ENCODE data around the gene TMCO2. TPM values are rescaled to one million over a fixed set of nuclear protein-coding genes. Genes with fewer than 3 reads are reported as not detected.

TMCO2 gene
- total and polyA plus RNA-seq, 2 experiments from 2014 or later, result not detected

DNA sequence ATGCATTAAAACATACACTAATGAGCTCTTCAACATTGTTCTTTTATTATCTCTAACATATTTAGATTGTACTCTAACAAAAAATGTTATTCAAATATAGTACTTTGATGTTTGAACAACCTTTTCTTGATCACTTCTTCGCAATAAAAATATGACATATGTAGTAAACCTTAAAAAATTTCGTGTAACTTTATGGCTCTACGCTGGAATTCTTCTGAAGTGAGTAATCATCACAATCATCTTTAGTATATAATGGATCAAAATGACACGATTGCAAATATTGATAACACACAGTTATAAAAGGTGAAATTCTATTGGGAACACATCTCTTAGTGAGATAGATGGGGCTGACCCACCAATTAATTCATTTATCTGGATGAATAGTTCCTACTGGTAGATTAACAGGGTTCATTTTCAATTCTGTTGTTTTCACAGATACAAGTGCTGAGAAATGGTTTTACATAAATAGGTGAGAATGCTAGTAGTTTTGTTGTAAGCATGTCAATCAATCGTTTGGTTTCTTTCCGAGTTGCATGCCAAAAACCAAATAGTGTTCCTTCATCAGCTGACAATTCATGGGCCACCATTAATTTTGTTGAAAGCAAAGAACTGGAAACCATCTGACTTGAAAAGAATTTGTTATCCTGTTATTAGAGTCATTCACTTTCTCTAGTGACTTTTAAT is 8.8 kb downstream of the TMCO2 start:
- peak overlapping the region; percentile 87 for H3K4me3 ChIP-seq
- Mint-ChIP-seq H3K4me3 (peak overlapping the region; percentile 93), H3K36me3 (ENCODE audit: low read depth) (peaks cover 15% of the 10 kb centered on the region), H3K9me3 (no peaks in the 10 kb centered on the region), H3K27ac (no peak overlapping the region), H3K27me3 (ENCODE audit: insufficient read depth, low read depth, poor library complexity) (peaks cover 6% of the 10 kb centered on the region), H3K4me1 (peaks cover 4% of the 10 kb centered on the region; the same call in 1 of the 3 replicates)
- H4K20me1 ChIP-seq (replicated peaks; ENCODE audit: insufficient read depth), result peaks cover 4% of the 10 kb centered on the region; the same call in 1 of the 2 replicates
- H3F3A ChIP-seq (replicated peaks; ENCODE audit: low read depth), result no peaks in the 10 kb centered on the region; the same call in 1 of the 2 replicates
- H3K9me2 ChIP-seq (ENCODE audit: insufficient read depth), result no peaks in the 10 kb centered on the region
- TF ChIP-seq ZNF331 (CRISPR knock-in tag; IDR thresholded peaks at IDR 0.05; ENCODE audit: low read depth) (no peak), EZH2phosphoT487 (IDR thresholded peaks at IDR 0.05; ENCODE audit: unreplicated experiment) (no peak), JUNB (IDR thresholded peaks at IDR 0.05; ENCODE audit: unreplicated experiment) (no peak), EZH2 (IDR thresholded peaks at IDR 0.05; ENCODE audit: low read depth, unreplicated experiment) (no peak), POLR2AphosphoS5 (IDR thresholded peaks at IDR 0.05; ENCODE audit: low read depth) (no peak), CREB1 (CRISPR knock-in tag; IDR thresholded peaks at IDR 0.05; ENCODE audit: low read depth) (no peak), STAT1 (IDR thresholded peaks at IDR 0.05; ENCODE audit: unreplicated experiment) (no peak)
- TF ChIP-seq, protein P1, sequence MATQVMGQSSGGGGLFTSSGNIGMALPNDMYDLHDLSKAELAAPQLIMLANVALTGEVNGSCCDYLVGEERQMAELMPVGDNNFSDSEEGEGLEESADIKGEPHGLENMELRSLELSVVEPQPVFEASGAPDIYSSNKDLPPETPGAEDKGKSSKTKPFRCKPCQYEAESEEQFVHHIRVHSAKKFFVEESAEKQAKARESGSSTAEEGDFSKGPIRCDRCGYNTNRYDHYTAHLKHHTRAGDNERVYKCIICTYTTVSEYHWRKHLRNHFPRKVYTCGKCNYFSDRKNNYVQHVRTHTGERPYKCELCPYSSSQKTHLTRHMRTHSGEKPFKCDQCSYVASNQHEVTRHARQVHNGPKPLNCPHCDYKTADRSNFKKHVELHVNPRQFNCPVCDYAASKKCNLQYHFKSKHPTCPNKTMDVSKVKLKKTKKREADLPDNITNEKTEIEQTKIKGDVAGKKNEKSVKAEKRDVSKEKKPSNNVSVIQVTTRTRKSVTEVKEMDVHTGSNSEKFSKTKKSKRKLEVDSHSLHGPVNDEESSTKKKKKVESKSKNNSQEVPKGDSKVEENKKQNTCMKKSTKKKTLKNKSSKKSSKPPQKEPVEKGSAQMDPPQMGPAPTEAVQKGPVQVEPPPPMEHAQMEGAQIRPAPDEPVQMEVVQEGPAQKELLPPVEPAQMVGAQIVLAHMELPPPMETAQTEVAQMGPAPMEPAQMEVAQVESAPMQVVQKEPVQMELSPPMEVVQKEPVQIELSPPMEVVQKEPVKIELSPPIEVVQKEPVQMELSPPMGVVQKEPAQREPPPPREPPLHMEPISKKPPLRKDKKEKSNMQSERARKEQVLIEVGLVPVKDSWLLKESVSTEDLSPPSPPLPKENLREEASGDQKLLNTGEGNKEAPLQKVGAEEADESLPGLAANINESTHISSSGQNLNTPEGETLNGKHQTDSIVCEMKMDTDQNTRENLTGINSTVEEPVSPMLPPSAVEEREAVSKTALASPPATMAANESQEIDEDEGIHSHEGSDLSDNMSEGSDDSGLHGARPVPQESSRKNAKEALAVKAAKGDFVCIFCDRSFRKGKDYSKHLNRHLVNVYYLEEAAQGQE (IDR thresholded peaks at IDR 0.05; ENCODE audit: unreplicated experiment), result no peak
- TF ChIP-seq, protein P2, sequence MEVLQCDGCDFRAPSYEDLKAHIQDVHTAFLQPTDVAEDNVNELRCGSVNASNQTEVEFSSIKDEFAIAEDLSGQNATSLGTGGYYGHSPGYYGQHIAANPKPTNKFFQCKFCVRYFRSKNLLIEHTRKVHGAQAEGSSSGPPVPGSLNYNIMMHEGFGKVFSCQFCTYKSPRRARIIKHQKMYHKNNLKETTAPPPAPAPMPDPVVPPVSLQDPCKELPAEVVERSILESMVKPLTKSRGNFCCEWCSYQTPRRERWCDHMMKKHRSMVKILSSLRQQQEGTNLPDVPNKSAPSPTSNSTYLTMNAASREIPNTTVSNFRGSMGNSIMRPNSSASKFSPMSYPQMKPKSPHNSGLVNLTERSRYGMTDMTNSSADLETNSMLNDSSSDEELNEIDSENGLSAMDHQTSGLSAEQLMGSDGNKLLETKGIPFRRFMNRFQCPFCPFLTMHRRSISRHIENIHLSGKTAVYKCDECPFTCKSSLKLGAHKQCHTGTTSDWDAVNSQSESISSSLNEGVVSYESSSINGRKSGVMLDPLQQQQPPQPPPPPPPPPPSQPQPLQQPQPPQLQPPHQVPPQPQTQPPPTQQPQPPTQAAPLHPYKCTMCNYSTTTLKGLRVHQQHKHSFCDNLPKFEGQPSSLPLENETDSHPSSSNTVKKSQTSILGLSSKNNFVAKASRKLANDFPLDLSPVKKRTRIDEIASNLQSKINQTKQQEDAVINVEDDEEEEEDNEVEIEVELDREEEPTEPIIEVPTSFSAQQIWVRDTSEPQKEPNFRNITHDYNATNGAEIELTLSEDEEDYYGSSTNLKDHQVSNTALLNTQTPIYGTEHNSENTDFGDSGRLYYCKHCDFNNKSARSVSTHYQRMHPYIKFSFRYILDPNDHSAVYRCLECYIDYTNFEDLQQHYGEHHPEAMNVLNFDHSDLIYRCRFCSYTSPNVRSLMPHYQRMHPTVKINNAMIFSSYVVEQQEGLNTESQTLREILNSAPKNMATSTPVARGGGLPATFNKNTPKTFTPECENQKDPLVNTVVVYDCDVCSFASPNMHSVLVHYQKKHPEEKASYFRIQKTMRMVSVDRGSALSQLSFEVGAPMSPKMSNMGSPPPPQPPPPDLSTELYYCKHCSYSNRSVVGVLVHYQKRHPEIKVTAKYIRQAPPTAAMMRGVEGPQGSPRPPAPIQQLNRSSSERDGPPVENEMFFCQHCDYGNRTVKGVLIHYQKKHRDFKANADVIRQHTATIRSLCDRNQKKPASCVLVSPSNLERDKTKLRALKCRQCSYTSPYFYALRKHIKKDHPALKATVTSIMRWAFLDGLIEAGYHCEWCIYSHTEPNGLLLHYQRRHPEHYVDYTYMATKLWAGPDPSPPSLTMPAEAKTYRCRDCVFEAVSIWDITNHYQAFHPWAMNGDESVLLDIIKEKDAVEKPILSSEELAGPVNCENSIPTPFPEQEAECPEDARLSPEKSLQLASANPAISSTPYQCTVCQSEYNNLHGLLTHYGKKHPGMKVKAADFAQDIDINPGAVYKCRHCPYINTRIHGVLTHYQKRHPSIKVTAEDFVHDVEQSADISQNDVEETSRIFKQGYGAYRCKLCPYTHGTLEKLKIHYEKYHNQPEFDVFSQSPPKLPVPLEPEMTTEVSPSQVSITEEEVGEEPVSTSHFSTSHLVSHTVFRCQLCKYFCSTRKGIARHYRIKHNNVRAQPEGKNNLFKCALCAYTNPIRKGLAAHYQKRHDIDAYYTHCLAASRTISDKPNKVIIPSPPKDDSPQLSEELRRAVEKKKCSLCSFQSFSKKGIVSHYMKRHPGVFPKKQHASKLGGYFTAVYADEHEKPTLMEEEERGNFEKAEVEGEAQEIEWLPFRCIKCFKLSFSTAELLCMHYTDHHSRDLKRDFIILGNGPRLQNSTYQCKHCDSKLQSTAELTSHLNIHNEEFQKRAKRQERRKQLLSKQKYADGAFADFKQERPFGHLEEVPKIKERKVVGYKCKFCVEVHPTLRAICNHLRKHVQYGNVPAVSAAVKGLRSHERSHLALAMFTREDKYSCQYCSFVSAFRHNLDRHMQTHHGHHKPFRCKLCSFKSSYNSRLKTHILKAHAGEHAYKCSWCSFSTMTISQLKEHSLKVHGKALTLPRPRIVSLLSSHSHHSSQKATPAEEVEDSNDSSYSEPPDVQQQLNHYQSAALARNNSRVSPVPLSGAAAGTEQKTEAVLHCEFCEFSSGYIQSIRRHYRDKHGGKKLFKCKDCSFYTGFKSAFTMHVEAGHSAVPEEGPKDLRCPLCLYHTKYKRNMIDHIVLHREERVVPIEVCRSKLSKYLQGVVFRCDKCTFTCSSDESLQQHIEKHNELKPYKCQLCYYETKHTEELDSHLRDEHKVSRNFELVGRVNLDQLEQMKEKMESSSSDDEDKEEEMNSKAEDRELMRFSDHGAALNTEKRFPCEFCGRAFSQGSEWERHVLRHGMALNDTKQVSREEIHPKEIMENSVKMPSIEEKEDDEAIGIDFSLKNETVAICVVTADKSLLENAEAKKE (CRISPR knock-in tag; IDR thresholded peaks at IDR 0.05), result no peak
- TF ChIP-seq, protein P3, sequence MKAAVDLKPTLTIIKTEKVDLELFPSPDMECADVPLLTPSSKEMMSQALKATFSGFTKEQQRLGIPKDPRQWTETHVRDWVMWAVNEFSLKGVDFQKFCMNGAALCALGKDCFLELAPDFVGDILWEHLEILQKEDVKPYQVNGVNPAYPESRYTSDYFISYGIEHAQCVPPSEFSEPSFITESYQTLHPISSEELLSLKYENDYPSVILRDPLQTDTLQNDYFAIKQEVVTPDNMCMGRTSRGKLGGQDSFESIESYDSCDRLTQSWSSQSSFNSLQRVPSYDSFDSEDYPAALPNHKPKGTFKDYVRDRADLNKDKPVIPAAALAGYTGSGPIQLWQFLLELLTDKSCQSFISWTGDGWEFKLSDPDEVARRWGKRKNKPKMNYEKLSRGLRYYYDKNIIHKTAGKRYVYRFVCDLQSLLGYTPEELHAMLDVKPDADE (IDR thresholded peaks at IDR 0.05), result no peak
- TF ChIP-seq, protein P4, sequence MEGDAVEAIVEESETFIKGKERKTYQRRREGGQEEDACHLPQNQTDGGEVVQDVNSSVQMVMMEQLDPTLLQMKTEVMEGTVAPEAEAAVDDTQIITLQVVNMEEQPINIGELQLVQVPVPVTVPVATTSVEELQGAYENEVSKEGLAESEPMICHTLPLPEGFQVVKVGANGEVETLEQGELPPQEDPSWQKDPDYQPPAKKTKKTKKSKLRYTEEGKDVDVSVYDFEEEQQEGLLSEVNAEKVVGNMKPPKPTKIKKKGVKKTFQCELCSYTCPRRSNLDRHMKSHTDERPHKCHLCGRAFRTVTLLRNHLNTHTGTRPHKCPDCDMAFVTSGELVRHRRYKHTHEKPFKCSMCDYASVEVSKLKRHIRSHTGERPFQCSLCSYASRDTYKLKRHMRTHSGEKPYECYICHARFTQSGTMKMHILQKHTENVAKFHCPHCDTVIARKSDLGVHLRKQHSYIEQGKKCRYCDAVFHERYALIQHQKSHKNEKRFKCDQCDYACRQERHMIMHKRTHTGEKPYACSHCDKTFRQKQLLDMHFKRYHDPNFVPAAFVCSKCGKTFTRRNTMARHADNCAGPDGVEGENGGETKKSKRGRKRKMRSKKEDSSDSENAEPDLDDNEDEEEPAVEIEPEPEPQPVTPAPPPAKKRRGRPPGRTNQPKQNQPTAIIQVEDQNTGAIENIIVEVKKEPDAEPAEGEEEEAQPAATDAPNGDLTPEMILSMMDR (conservative IDR thresholded peaks at IDR 0.05; ENCODE audit: low read depth in 2 of 2), result no peak
- H3K4me2 ChIP-seq, result peak overlapping the region; percentile 78
- no peaks in the 10 kb centered on the region for H3K27me3 ChIP-seq (ENCODE audit: insufficient read depth)
- no peak overlapping the region for H2AFZ ChIP-seq
- peak overlapping the region; percentile 99 for H3K27ac ChIP-seq (ENCODE audit: low read depth)
- H3K79me2 ChIP-seq (replicated peaks; ENCODE audit: insufficient read depth), result peaks cover 44% of the 10 kb centered on the region
- ATAC-seq (no peak), DNase-seq (ENCODE audit: low spot score) (no peak)
- peaks cover 14% of the 10 kb centered on the region for H3K36me3 ChIP-seq (ENCODE audit: insufficient read depth)
- H3K4me1 ChIP-seq (ENCODE audit: insufficient read depth), result peaks cover 8% of the 10 kb centered on the region; the same call in 1 of the 2 replicates

Measured in GM23338 (cell line).